Activated CD4-positive, alpha-beta T cell treated with anti-CD3 and anti-CD28 coated beads for 36 hours (primary cell): Measurements from ENCODE around the gene VPS16. TPM values are rescaled to one million over a fixed set of nuclear protein-coding genes. Genes with fewer than 3 reads are reported as not detected.

Source experiments
- ATAC-seq: fragments of 200-7000 bp; cut with Tn5 transposase; one replicate; pipeline ENCODE4 v1.10.0; 2021; ENCODE audit warnings: mild to moderate bottlenecking, moderate library complexity
- CTCF ChIA-PET: fragments of 350-600 bp; sonication (Branson Sonifier 250); formaldehyde crosslinking; loops from one replicate; lab custom pipeline; 2021; ENCODE audit warnings: antibody characterized with exemption; lab: Charles Lee
- POLR2A ChIA-PET: fragments of 350-600 bp; sonication (Branson Sonifier 250); formaldehyde crosslinking; loops from one replicate; lab custom pipeline; 2021; ENCODE audit warnings: antibody characterized with exemption, inconsistent platforms; lab: Charles Lee
- DNase-seq: peaks from one replicate; pipeline ENCODE4 v3.0.0-alpha.2; 2020
- H3K27ac Mint-ChIP-seq: one replicate; pipeline ENCODE4 v1.8.0; 2021; ENCODE audit warnings: mixed read lengths
- H3K27me3 Mint-ChIP-seq: one replicate; pipeline ENCODE4 v1.8.0; 2021; ENCODE audit warnings: mixed read lengths
- H3K36me3 Mint-ChIP-seq: one replicate; pipeline ENCODE4 v1.8.0; 2021; ENCODE audit warnings: low read depth, mixed read lengths
- H3K4me1 Mint-ChIP-seq: one replicate; pipeline ENCODE4 v1.8.0; 2021; ENCODE audit warnings: mixed read lengths
- H3K4me3 Mint-ChIP-seq: one replicate; pipeline ENCODE4 v1.8.0; 2021; ENCODE audit warnings: mild to moderate bottlenecking, moderate library complexity, mixed read lengths
- H3K9me3 Mint-ChIP-seq: one replicate; pipeline ENCODE4 v1.8.0; 2021; ENCODE audit warnings: low read depth, mixed read lengths
- intact Hi-C, 2 experiments: fragments of 100-400 bp; cut with DNase I in 1 of 2; cut with micrococcal nuclease in 1 of 2; formaldehyde crosslinking; loops; one replicate each; pipeline versions ENCODE4 v1.14.2 to v1.15.1; 2022 to 2024; cut with DNase I, micrococcal nuclease
- total RNA-seq, 2 experiments: library from RNA; stranded (reverse); gene quantifications; one replicate each; pipeline ENCODE4 v1.2.3, GENCODE V29; 2021

Gene VPS16
- total RNA-seq, 2 experiments from 2014 or later, result 32.3 to 47.6 TPM

DNA sequence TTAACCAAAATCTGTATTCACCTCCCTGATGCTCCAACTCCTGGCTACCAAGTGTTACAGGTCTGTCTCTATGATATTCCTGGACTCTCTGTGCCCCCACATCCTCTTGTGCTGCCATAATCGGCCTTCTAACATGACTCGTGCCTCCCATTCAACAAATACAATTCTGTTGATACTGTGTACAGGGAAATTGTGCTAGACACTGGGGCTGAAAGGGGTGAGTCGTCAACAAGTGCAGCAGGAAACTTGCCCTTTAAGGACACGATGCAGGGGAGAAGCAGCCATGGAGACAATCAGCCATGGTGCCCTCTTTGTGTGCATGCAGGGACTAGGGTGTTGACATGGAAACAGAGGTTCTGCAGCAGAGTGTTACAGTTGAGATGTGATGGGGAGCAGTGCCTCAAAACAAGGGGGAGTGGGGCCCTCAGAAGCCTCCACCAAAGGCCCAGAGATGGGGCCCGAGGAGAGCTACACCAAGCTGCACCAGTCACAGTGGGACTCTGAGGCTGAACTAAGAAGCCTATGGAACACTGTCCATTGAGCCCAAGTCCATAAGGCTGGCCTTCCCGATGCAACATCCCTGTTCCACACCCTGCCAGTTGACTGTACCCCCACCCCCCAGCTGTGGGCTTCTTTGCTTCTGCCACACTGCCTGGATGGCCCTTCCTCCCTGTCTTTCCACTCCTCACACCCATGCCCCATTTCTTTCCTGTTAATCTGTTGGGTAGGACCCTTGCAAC lies 3.2 kb upstream of the VPS16 start:
- peaks cover 14% of the 10 kb centered on the region for H3K4me1 Mint-ChIP-seq
- H3K27me3 Mint-ChIP-seq, result no peaks in the 10 kb centered on the region
- ChIA-PET CTCF (no interaction called here), POLR2A (no interaction called here)
- no peak overlapping the region for H3K27ac Mint-ChIP-seq
- DNase-seq, result no peak
- intact Hi-C loops, result no loop called here
- no peak for ATAC-seq
- peaks cover 30% of the 10 kb centered on the region for H3K36me3 Mint-ChIP-seq
- H3K9me3 Mint-ChIP-seq, result peaks cover 2% of the 10 kb centered on the region
- no peak overlapping the region for H3K4me3 Mint-ChIP-seq

DNA sequence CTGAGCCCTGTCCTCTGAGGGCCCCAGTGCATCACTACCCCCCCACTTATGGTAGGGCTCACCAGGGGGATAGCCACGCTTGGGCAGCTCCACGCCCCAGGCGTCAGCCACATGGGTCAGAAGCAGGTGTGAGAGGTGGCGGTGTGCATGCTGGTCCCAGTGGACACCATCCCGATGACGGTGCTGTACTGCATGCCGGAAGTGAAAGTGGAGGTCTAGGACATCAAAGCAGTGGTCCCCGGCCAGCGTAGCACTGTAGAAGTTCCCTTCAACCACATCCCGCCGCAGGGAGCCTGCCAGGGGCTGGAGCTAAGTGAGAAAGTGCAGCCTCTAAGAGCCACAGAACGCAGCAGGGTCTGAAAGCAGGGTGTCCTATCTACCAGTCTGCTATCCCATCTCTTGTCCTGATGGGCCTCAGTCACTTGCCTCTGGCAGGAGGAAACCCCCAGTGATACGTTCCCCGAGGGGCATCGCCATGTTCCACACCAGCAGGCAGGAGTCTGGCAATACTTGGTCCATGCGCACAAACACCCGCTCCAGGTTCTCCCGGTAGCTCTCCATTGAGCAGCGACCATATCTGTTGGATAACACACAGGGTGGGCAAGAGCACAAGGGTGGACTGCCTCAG lies 2.3 kb upstream of the VPS16 start:
- CTCF ChIA-PET, result no interaction called here
- intact Hi-C loops, result no loop called here
- no peak overlapping the region for H3K4me3 Mint-ChIP-seq
- peaks cover 14% of the 10 kb centered on the region for H3K4me1 Mint-ChIP-seq
- H3K27ac Mint-ChIP-seq, result no peak overlapping the region
- H3K9me3 Mint-ChIP-seq, result peaks cover 2% of the 10 kb centered on the region
- POLR2A ChIA-PET, result no interaction called here
- no peak for DNase-seq
- H3K27me3 Mint-ChIP-seq, result no peaks in the 10 kb centered on the region
- no peak for ATAC-seq
- H3K36me3 Mint-ChIP-seq, result peaks cover 31% of the 10 kb centered on the region

DNA sequence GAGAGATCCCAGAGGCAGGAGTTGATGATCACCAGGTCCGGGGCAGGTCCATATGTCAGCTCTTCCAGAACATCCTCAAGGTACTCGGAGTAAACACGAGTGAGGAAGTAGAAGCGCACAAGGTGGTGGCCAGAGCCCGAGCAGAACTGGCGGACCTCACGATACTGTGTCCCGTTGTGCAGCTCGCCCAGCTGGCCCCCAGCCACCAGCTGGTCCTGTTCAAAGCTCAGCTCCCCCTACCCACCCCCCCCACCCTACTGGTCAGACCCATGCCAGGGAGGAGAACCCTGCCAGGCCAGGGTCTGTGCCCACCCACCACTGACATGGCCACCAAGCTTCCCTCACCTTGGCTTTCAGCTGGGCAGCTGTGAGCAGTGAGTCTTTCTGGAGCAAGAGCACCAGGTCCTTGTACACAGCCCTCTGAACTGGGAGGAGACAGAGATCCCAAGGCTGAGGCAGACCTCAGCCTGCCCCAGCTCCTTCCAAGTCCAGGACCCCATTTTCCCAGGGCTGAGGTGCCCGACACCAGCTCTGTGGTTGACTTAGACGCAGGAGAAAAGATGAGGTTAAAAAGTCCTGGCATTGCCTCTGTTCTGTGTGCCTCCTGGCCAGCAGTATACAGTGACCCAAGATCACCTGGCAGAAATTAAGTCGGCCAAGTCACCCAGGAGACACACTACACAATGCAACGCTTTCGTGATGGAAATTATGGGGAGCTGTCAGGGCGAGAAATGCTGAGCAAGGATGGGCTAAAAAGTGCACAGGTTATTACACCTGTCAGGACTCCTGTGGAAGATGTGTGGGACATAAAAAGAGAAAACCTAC lies 1.5 kb upstream of the VPS16 start:
- Mint-ChIP-seq H3K27ac (peak overlapping the region; percentile 81), H3K9me3 (peaks cover 2% of the 10 kb centered on the region), H3K4me3 (peak overlapping the region; percentile 76), H3K27me3 (no peaks in the 10 kb centered on the region), H3K36me3 (peaks cover 31% of the 10 kb centered on the region), H3K4me1 (peaks cover 20% of the 10 kb centered on the region)
- no peak for ATAC-seq
- CTCF ChIA-PET, result interaction anchor here (0.6 to 1.6 kb wide), 2 partner anchors 163 to 632 kb away, joined by 4 to 5 read pairs; no protein-coding TSS in a partner anchor
- no peak for DNase-seq
- intact Hi-C loops, result no loop called here
- POLR2A ChIA-PET, result no interaction called here

DNA sequence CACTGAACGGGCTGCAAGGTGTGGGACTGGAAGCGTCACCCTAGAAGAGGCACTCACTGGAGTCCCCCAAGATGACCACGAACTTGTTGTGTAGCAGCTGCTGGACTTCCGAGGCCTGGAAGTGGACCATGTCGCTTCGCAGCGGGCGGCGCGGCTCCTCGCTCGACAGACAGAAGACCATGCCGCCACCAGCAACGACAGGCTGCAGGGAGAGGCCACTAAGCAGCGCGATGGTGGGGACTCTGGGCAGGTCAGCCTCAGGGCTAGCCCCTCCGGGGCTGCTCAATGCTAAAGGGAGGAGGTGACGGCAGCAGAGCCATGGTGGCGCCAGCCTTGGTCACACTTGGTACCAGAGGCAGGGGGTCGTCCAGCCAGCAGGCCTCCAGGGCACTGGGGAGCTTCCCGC lies 810 bp upstream of the VPS16 start:
- peaks cover 28% of the 10 kb centered on the region for H3K36me3 Mint-ChIP-seq
- no peaks in the 10 kb centered on the region for H3K27me3 Mint-ChIP-seq
- peaks cover 27% of the 10 kb centered on the region for H3K4me1 Mint-ChIP-seq
- peaks cover 2% of the 10 kb centered on the region for H3K9me3 Mint-ChIP-seq
- H3K4me3 Mint-ChIP-seq, result peak overlapping the region; percentile 76
- ATAC-seq (no peak), DNase-seq (no peak)
- intact Hi-C loops, result loop anchor here (1.0 to 2.0 kb wide), 9 partner anchors 33 to 369 kb away; partner anchors contain the start of genes IDH3B (in 2 of the 2), PTPRA (in 2 of the 2), NOP56 (in 1 of the 2) and SNRPB (in 1 of the 2)
- CTCF ChIA-PET, result interaction anchor here (0.8 to 1.6 kb wide), 2 partner anchors 9 to 162 kb away, joined by 3 to 5 read pairs; no protein-coding TSS in a partner anchor
- POLR2A ChIA-PET, result no interaction called here
- H3K27ac Mint-ChIP-seq, result peak overlapping the region; percentile 81

DNA sequence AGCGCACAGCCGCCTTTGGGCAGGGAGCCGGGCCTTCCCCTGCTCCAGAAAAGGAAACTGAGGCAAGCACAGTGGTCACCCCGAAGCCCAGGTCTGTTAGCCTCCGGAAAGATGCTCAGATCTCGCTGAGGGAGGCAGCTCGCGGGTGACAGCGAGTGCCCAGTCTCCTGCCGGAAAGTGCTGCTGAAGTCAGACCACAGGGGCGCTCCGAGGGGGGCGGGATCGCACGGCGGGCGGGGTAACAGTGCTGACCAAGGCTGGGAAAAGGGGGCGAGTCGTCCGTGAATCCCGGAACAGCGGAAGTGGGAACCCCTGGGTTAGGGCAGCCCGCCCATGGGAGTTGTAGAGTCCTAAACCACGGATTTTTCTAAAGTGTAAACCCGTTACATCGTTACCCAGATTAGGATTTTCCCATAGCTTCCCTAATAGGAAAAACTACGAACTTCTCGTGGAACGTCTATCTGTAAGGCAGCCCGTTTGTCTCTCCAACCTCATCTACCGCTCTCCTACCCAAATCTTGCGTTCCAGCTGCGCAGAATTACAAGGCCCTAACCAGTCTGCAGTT lies 504 bp downstream of the VPS16 start:
- DNase-seq (peak; percentile 59), ATAC-seq (peak; percentile 33)
- POLR2A ChIA-PET, result no interaction called here
- Mint-ChIP-seq H3K27me3 (no peaks in the 10 kb centered on the region), H3K27ac (peak overlapping the region; percentile 79), H3K4me3 (peak overlapping the region; percentile 76), H3K9me3 (peaks cover 2% of the 10 kb centered on the region), H3K4me1 (peaks cover 36% of the 10 kb centered on the region), H3K36me3 (peaks cover 24% of the 10 kb centered on the region)
- CTCF ChIA-PET, result interaction anchor here (1.3 kb wide), 1 partner anchor 17 kb away, joined by 3 read pairs; no protein-coding TSS in a partner anchor
- intact Hi-C loops, result loop anchor here (1.0 to 2.0 kb wide), 9 partner anchors 32 to 371 kb away; partner anchors contain the start of genes IDH3B (in 2 of the 2), PTPRA (in 2 of the 2), NOP56 (in 1 of the 2) and SNRPB (in 1 of the 2)

DNA sequence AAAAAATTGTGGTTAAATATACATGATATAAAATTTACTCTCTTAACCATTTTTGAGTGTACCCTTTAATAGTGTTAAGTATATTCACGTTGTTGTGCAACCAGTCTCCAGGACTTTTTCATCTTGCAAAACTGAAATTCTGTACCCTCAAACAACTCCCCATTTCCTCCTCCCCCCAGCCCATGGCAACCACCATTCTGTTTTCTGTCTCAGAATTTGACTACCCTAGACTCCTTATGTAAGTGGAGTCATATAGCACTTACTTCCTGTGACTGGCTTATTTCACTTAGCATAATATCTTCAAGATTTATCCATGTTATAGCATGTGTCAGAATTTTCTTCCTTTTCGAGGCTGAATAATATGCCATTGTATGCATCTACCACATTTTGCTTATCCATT lies 5.1 kb downstream of the VPS16 start:
- intact Hi-C loops, result no loop called here
- peaks cover 12% of the 10 kb centered on the region for H3K36me3 Mint-ChIP-seq
- ChIA-PET CTCF (no interaction called here), POLR2A (interaction anchor here (0.6 kb wide), 1 partner anchor 155 kb away, joined by 5 read pairs; no protein-coding TSS in a partner anchor)
- H3K27me3 Mint-ChIP-seq, result no peaks in the 10 kb centered on the region
- ATAC-seq (peak; percentile 21), DNase-seq (peak; percentile 31)
- no peak overlapping the region for H3K4me3 Mint-ChIP-seq
- H3K27ac Mint-ChIP-seq, result no peak overlapping the region
- peaks cover 31% of the 10 kb centered on the region for H3K4me1 Mint-ChIP-seq
- no peaks in the 10 kb centered on the region for H3K9me3 Mint-ChIP-seq

DNA sequence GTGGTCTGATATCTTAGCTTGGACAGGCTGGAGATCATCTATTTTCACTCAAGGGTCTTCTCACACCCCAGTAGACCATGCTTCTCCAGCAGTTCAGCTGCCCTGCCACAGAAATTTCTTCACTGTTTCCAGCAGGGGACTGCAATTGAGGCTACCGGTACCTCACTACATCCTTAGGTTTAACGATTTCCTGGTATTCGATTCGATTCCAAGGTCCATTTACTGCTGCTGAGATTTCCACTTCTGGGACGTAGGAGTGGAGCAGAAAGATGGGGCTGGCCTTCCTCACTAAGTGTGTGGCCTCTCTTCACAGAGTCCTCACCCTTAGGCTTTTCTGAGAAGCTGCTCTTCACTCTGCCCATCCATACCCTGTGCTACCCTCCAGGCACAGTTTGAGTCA lies 6.2 kb downstream of the VPS16 start:
- ChIA-PET POLR2A (no interaction called here), CTCF (no interaction called here)
- no peaks in the 10 kb centered on the region for H3K9me3 Mint-ChIP-seq
- ATAC-seq (no peak), DNase-seq (no peak)
- no peak overlapping the region for H3K27ac Mint-ChIP-seq
- H3K4me1 Mint-ChIP-seq, result peaks cover 27% of the 10 kb centered on the region
- H3K27me3 Mint-ChIP-seq, result no peaks in the 10 kb centered on the region
- H3K36me3 Mint-ChIP-seq, result peaks cover 12% of the 10 kb centered on the region
- intact Hi-C loops, result no loop called here
- no peak overlapping the region for H3K4me3 Mint-ChIP-seq

DNA sequence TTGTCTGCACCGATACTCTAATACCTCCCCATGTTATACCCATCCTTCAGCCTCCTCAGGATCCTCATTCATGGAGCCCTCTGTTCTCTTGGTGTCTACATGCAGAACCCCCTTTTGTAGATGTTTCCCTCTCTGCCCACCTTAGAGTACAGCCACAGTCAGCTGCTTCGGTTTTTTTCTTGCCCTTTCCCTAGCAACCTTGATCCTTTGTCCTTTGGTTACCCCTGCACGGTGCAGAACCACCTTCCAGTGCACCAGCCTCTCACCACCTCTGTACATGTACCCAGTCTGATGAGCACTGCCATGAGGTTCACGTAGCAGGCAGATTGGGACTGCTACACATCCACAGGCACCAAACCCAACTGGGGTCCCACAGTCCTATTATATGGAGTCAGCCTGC lies 7.3 kb downstream of the VPS16 start:
- peaks cover 35% of the 10 kb centered on the region for H3K4me1 Mint-ChIP-seq
- intact Hi-C loops, result no loop called here
- no peak for ATAC-seq
- POLR2A ChIA-PET, result no interaction called here
- CTCF ChIA-PET, result interaction anchor here (1.2 kb wide), 1 partner anchor 159 kb away, joined by 3 read pairs; no protein-coding TSS in a partner anchor
- H3K27ac Mint-ChIP-seq, result no peak overlapping the region
- no peak for DNase-seq
- H3K9me3 Mint-ChIP-seq, result no peaks in the 10 kb centered on the region
- no peaks in the 10 kb centered on the region for H3K27me3 Mint-ChIP-seq
- no peak overlapping the region for H3K4me3 Mint-ChIP-seq
- H3K36me3 Mint-ChIP-seq, result peaks cover 12% of the 10 kb centered on the region

DNA sequence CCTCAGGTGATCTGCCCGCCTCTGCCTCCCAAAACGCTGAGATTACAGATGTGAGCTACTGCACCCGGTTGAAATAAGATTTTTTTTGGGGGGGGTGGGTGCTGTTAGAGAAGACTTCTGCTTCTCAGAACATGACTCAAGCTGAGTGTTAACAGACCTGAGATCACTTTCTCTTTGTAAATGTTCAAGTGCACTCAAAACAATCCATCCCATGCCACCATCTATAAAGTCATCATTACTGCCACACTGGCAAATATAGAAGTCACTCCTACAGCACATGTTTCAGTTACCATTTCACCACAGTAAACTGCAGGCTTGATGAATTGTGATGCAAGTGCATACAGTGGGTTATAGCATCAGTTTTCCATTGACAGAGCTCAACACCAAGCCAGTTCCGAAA lies 9.0 kb downstream of the VPS16 start:
- no peak overlapping the region for H3K4me3 Mint-ChIP-seq
- H3K36me3 Mint-ChIP-seq, result peaks cover 9% of the 10 kb centered on the region
- no peak overlapping the region for H3K27ac Mint-ChIP-seq
- CTCF ChIA-PET, result interaction anchor here (0.6 to 1.4 kb wide), 5 partner anchors 9 to 1087 kb away, joined by 3 to 6 read pairs (median 3); partner anchors contain the start of gene PTPRA
- H3K27me3 Mint-ChIP-seq, result no peaks in the 10 kb centered on the region
- DNase-seq, result peak; percentile 29
- no peaks in the 10 kb centered on the region for H3K9me3 Mint-ChIP-seq
- H3K4me1 Mint-ChIP-seq, result peaks cover 26% of the 10 kb centered on the region
- peak; percentile 89 for ATAC-seq
- intact Hi-C loops, result no loop called here
- POLR2A ChIA-PET, result interaction anchor here (0.6 to 1.5 kb wide), 2 partner anchors 124 to 165 kb away, joined by 5 to 23 read pairs; no protein-coding TSS in a partner anchor

DNA sequence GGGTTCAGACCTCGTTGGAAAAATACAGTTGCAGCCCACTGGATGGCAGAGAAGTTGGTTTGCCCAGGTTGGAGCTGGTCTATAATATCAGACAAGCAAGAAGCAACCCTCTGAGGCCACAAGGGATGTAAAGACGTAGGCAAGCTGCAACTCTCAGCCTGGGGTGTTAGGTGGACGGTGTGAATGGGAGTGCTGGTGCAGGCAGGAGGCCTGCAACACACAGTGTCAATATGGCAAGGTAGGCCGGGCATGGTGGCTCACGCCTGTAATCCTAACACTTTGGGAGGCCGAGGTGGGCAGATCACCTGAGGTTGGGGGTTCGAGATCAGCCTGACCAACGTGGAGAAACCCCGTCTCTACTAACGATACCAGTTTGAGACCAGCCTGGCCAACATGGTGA lies 10.5 kb downstream of the VPS16 start:
- POLR2A ChIA-PET, result interaction anchor here (0.6 kb wide), 1 partner anchor 14 kb away, joined by 3 read pairs; no protein-coding TSS in a partner anchor
- DNase-seq (no peak), ATAC-seq (no peak)
- Mint-ChIP-seq H3K27me3 (no peaks in the 10 kb centered on the region), H3K9me3 (no peaks in the 10 kb centered on the region), H3K4me1 (peaks cover 18% of the 10 kb centered on the region), H3K27ac (no peak overlapping the region), H3K4me3 (no peak overlapping the region), H3K36me3 (peaks cover 7% of the 10 kb centered on the region)
- CTCF ChIA-PET, result interaction anchor here (0.9 to 1.0 kb wide), 2 partner anchors 76 to 163 kb away, joined by 3 to 5 read pairs; no protein-coding TSS in a partner anchor
- intact Hi-C loops, result loop anchor here in 1 of 2 experiments (5.0 kb wide), 1 partner anchor 94 kb away; no protein-coding TSS in a partner anchor
